Suppressor macrophage treated with lipopolysaccharide for 4 hours (primary cell): ENCODE results near the gene GNG4.
A peak's percentile ranks its signal among the peaks of the same experiment; 100 is the strongest.
"Not testable (repeated sequence)": the region's sequence is repeated elsewhere in the genome, so short reads cannot be mapped to it uniquely, and the experiment has no call there.

Experiments used
- DNase-seq: peaks from one replicate; pipeline ENCODE4 v3.0.0-alpha.2; 2020

GNG4 gene

DNA sequence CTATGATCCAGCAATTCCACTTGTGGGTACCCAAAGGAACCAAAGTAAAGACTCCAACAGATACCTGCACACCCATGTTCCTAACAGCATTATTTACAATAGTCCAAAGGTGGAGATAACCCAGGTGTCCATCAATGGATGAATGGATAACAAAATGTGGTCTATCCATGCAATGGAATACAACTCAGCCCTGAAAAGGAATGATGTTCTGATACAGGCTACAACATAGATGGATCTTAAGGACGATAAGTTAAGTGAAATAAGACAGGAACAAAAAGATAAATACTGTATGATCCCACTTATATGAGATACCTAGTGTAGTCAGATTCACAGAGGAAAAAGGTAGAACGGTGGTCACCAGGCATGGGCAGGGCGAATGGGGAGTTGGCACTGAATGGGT lies 69.7 kb downstream of the GNG4 start:
- no peak for DNase-seq

DNA sequence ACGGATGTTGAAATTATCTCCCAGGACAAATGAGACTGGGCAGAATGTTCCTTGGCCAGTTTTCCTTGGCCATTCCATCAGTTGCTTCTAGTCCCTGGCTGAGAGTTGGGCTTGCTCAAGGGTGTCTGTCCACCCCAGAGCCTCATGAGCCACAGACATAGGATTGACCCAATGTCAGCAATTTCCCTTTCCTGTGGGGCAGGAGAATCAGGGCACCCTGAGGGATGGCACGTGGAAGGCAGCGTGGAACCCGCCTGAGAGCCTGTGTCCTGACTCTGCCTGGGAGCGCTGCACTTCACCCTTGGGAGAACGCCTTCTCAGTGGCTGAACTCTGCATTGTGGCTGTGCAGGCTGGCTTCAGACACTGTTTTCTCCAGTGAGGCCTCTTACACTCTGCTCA lies 74.0 kb downstream of the GNG4 start:
- no peak for DNase-seq

DNA sequence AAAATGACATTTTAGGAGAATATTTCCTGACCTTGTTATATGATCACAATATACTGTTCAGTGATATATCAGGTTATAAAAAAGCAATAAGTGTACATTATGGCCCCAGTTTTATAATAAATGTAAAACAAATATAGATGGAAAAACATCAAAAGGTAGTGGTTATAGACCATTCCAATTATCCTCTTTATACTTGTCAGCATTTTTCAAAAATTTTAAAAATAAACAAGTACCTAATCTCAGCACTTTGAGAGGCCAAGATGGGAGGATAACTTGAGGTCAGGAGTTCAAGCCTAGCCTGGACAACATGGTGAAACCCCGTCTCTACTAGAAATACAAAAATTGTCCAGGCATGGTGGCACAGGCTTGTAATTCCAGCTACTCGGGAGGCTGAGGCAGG lies 75.7 kb downstream of the GNG4 start:
- DNase-seq: no peak

DNA sequence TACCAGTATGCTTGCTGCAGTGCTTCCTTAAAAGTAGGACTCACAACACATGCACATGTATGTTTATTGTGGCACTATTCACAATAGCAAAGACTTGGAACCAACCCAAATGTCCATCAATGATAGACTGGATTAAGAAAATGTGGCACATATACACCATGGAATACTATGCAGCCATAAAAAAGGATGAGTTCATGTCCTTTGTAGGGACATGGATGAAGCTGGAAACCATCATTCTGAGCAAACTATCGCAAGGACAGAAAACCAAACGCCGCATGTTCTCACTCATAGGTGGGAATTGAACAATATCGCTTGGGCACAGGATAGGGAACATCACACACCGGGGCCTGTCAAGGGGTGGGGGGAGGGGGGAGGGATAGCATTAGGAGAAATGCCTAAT lies 76.6 kb downstream of the GNG4 start:
- not testable (repeated sequence) for DNase-seq

DNA sequence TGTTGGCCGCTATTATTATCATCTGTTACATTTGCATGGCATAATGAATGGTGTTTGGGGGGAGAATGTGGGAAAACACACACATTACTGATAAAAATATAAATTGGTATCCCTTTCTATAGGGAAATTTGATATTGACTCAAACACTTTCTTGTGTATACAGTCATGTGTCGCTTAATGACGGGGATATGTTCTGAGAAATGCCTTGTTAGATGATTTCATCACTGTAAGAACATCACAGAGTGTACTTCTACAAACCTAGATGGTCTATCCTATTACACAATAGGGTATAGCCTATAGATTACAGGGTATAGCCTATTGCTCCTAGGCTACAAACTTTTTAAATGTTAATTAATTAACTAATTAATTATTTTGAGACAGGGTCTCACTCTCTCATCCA lies 78.1 kb downstream of the GNG4 start:
- DNase-seq: peak; percentile 65

DNA sequence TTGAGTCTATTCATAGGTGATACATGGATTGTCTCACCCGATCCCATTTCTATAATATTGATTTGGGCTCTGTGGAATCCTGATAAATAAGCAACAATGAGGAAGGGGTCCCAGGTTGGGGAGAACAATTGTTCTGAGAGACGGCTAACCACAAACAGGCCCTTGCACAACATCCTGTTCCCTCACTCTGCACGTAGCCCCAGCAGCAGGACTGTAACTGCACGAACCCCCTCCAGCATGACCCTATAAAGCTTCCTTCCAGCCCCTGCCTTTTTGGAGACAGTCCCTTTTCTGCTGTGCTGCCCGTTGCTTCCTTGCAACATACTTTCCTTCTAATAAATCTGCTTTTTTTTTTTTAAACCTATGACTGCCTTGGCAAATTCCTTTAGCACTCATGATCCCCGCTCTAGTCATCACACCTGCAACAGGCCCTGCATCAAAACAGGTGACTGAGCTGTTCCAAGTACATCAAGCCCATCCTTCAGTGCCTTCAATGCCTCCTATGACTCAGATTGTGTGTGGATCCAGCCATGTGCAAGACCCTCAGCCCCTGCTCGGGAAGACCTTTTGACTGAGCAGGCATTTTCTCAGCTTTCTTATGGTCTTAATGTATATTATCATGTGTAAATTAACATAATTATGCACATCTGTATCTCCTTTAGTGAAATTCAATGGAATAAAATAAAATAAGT lies 81.6 kb downstream of the GNG4 start:
- peak; percentile 15 for DNase-seq

DNA sequence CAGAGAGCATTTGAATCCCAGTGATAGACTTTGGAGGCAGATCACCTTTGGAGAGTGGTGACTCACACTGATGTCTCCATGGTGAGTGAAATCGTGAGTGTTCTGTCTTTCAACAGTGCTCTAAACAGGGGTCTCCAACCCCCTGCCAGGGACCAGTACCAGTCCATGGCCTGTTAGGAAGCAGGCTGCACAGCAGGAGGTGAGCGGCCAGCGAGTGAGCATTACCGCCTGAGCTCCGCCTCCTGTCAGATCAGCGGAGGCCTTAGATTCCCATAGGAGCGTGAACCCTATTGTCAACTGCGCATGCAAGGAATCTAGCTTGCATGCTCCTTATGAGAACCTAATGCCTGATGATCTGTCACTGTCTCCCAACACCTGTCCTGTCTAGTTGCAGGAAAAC lies 83.5 kb downstream of the GNG4 start:
- DNase-seq: no peak

DNA sequence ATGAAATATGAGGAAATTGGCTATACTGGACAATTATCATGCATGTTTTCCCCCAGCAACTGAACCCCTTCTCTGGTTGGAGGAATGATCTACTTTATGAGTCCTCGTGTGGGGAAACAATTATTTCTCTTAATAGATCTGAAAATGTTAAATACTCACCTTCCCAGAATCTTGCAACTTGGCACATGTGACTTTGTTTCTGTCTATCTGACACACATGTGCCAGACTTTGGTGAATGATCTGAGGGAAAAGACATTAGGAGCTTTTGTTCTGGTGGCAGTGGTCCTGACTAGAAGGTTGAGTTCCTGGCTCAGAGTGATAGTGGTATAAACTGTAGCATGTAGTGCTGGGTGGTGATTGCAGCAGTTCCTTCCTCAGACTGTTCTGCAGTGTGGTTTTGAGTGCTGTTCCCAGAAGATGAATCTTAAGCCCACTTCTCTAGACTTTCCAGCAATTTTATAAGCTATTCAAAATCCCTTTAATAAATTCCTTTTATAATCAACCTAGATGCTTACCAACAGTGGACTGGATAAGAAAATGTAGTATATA lies 86.0 kb downstream of the GNG4 start:
- no peak for DNase-seq

DNA sequence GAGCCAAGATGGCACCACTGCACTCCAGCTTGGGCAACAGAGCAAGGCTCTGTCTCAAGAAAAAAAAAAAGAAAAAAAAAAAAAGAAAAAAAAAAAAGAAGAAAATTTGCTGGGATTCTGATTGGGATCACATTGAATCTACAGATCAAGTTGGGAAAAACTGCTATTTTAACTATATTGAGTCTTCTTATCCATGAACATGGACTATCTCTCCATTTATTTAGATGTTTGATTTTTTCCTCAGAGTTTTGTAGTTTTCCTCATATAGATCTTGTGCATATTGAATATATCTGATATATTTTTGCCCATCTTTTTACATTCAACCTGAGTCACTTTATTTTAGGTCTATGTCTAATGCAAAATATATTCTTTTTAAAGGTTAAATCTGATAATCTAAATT lies 87.0 kb downstream of the GNG4 start:
- no peak for DNase-seq

DNA sequence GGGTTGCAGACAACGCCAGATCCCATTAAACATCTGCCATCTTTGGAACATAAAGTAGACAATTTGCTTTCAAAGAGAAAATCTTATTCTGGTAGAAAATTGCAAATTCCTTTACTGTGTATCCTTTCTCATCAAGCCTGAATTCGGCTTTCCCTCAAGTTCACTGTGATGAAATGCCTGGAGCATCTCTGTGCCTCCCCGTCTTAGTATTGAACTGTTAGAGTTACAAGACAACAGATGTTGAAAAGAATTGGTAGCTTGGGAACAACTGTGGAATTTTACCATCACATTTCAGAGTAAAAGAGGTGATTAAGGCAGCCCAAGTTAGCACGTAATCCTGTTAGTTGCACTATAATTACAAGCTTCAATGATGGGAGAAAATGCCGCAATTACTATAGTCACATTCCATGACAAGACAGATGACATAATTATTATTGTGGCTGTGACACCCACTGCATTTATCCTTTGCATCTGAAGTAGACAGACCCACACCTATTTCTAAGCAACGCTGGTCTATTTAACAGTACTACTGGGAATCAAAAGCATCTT lies 90.9 kb downstream of the GNG4 start:
- no peak for DNase-seq

DNA sequence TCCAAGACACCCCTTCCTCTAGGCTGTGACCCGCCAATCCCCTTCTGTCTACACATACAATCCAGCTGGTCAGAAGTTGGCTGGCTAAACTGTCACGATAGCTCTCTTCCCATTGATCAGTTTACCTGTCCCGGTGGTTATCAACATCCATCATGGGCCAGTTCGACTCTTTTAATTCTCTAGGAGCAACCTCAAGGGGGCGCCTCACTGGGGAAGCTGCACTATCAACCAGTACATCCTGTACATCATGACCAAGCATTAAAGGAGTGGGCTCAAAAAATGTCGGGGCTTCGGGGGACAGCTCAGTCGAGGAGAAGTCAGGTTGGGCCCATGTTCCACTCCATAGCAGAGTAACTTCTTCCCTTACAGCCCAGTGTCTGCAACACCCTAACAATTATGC lies 92.1 kb downstream of the GNG4 start:
- peak; percentile 13 for DNase-seq

DNA sequence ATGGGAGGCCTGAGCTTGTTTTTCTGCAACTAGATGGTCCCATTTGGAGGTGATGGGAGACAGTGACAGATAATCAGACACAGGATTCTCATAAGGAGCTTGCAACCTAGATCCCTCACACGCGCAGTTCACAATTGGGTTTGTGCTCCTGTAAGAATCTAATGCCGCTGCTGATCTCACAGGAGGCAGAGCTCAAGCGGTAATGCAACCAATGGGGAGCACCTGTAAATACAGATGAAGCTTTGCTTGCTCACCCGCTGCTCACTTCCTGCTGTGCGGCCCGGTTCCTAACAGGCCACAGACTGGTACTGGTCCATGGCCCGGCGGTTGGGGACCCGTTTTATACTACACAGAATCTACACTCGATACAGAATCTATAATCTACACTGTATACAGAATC lies 92.8 kb downstream of the GNG4 start:
- DNase-seq: no peak

DNA sequence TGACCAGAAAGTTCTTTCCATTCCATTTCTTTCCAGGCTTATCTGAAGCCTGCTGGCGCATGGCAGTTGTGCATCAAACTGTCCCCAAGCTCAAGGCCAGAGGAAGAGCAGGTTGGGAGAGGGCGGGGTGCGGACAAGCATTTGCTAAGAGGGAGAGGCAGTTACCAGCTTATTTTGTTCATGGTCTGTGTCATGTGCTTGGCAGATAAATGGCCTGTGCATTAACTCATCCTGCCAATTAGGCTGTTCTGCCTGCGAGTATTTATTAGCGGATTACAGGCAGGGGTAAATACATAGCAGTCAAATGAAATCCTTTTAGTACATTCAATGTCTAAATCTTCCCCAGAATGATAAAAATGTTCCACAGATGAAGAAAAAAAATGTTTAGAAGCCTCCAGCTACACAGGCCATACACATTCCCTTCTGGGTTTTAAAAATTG lies 96.5 kb downstream of the GNG4 start:
- no peak for DNase-seq

DNA sequence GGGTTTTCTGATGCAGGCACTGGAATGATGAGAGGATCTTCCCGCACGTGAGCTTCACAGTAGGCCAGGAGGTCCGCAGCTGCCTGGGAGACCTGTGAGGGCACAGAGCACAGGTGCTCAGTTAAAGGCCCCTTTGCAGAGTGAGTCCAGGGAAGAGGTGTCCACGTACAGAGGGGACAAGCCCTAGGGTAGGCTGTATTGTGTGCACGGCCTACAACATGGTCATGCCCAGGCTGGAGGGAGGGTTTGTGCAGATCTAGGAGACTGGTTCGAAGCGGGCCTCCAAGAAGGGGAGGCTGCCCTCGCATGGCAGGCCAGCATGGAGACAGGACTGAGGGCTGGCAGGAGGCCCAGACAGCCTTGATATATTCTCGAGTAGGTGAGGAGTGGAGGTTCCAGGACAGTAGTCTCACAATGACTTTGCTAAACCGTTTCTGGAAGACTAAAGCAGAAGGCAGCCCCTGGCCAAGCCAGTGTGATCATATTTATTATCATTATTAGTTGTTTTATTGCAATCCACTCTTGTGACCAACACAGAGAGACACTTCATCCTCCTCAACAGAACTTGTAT lies 97.4 kb downstream of the GNG4 start:
- DNase-seq: no peak

DNA sequence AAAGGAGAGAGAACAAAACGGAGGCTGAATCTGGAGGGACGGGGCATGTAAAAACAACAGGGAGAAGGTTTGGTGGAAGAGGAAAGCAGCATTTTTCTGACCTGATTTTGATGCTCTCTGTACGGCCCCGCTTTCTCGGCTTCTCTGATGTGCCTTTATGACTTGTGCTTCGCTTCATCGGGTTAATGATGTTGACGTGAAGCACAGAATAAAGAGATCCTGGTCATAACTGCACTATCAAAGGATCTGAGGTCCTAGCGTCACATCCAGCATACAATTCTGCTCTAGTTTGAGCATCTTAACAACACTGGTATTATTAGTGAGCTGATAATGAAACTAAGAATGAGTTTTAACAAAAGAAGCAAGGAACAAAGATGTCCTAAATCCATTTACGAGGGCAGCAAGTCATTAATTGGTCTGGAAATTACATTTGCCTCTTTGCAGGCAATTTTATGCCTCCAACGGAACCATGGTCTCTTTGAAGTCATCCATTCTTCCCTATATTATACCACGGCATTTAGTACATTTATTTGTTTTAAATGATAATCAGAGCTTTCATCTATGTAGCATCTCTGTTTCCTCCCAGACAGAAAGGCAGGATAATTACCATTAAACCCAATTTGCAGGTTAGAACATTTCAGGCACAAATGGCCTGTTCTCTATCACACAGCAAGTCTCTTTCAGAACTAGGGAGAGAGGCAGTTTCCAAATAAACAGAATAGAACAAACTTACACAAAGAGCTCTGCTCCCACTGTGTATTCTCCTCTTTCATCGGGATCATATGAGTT lies 100.0 kb downstream of the GNG4 start:
- no peak for DNase-seq

DNA sequence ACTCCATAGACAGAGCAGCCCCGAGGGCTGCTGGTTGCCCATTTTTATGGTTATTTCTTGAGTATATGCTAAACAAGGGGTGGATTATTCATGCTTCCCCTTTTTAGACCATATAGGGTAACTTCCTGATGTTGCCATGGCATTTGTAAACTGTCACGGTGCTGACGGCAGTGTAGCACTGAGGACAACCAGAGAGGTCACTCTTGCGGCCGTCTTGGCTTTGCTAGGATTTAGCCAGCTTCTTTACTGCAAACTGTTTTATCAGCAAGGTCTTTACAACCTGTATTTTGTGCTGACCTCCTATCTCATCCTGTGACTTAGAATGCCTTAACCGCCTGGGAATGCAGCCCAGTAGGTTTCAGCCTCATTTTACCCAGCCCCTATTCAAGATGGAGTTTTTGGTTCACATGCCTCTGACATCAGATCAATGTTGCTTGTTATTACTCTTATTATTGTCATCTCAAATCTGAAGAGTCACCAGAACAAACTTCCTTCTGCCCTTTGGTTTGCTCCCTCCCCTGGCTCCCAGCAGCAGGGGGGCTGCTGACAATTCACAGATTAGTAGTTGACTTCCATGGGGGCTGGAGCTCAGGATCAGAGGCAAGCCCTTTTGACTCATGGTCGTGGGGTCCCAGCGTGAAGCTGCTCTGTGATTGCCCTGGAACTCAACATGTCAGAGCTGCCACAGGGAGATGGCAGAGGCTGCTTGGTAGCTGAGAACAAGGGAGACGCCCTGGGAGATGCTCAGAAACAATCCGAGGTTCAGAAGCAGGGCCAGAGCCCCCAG lies 103.0 kb downstream of the GNG4 start:
- peak; percentile 60 for DNase-seq

DNA sequence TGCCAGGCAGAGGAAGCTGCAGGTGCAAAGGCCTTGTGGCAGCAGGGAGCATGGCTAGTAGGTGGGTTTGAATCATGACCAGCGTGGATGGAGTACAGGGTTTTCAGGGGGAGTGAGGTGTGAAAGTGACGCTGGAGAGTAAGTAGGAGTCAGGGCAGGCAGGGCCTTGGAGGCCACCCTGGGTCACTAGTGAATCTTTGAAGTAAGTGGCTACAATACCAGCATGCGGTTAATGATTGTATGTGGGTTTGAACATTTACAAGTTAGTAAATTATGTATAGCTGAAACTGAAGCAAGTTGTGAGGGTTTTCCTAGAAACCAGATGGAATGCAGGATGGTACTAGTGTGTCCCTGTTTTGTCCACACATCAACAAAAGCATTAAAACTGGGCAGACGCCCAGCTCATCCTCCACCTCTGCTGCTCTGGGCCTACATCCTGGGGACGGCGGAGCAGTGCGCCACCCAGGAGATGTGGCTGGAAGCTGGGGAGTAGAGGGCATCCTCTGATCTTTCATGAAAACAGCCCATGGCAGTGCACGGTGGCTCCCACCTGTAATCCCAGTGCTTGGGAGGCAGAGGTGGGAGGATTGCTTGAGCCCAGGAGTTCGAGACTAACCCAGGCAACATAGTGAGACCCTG lies 104.2 kb downstream of the GNG4 start:
- DNase-seq: no peak

DNA sequence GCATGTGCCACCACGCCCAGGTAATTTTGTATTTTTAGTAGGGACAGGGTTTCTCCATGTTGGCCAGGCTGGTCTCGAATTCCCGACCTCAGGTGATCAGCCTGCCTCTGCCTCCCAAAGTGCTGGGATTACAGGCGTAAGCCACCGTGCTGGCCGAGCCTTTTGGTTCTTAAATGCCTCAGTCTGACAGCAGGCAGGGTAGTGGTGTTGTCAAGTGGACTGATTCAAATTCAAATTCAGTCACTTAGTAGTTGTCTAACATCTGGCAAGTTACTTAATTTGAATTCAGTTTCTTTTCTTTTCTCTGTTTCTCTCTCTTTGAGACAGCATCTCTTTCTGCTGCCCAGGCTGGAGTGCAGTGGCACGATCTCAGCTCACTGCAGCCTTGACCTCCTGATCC lies 106.7 kb downstream of the GNG4 start:
- DNase-seq: not testable (repeated sequence)

DNA sequence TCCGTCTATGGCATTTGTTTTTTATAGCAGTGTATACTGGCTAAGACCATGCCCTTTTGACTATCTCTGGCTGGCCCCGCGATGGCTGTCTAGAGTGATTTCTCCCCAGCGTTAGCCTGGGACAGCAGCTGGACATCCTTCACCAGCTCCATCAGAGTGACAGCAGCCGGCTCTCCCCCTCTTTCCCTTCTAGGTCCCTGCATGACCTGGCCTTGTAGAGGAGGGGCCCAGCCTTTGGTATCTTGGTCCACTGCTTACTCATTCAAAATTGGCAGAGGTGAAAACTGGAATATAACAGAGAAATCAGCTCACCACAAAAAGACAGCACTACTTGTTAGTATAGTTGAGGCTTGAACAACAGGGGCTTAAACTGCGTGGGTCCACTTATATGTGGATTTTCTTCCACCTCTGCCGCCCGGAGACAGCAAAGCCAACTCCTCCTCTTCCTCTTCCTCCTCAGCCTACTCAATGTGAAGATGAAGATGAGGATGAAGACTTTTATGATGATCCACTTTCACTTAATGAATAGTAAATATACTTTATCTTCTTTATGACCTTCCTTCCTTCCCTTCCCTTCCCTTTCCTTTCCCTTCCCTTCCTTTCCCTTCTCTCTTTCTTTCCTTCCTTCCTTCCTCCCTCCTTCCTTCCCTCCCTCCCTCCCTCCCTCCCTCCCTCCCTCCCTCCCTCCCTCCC lies 116.0 kb downstream of the GNG4 start:
- no peak for DNase-seq

DNA sequence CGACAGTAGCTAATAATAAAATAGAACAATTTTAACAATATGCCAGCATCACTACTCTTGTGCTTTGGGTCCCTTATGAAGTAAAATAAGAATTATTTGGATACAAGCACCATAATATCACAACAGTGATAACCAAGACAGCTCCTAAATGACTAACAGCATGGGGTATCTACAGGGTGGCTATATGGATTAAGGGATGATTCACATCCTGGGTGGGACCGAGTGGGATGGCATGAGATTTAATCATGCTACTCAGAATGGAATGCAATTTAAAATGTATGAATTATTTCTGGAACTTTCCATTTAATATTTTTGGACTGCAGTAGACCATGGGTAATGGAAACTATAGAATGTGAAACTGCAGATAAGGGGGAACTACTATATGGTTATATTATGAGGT lies 117.2 kb downstream of the GNG4 start:
- peak; percentile 16 for DNase-seq

DNA sequence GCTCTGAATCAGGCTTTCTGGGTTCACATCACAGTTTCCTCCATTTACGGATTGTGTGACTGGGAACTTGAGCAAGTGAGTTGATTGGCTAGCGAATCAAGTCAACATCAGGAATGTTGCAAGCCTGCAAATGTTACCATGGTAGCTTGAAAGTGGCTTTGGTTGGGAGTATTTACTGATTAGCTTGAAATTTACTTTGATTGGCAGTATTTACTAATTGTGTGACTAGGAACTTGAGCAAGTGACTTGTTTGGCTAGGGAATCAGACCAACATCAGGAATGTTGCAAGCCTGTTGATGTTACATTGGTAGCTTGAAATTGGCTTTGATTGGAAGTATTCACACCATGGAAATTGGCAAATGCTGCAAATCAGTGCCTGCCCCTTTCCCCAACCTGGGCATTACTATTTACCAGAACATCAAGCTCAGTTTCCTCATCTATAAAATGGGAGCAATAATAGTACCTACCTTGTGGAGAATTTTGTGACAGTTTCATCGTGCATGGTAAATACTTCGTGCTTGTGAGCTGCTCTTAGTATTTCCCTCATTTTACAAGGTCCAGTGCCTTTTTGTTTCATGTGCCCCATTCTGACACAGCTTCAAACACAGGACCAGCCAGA lies 122.3 kb downstream of the GNG4 start:
- DNase-seq: no peak
